Skin of body (tissue), 2 donors: ENCODE measurements around the gene INPP4A. TPM values are rescaled to one million over a fixed set of nuclear protein-coding genes. Genes with fewer than 3 reads are reported as not detected.

Experiments
- DNase-seq: peaks from one replicate; lab custom pipeline; 2025; lab: John Stamatoyannopoulos, UW
- total RNA-seq: library from RNA; depleted of rRNA; stranded (reverse); fragments of >200 nt; gene quantifications from one replicate; pipeline ENCODE4 v1.2.3, GENCODE V29; 2014

Gene INPP4A
- total RNA-seq, 1 donor from 2014 or later, result 22.3 TPM

DNA sequence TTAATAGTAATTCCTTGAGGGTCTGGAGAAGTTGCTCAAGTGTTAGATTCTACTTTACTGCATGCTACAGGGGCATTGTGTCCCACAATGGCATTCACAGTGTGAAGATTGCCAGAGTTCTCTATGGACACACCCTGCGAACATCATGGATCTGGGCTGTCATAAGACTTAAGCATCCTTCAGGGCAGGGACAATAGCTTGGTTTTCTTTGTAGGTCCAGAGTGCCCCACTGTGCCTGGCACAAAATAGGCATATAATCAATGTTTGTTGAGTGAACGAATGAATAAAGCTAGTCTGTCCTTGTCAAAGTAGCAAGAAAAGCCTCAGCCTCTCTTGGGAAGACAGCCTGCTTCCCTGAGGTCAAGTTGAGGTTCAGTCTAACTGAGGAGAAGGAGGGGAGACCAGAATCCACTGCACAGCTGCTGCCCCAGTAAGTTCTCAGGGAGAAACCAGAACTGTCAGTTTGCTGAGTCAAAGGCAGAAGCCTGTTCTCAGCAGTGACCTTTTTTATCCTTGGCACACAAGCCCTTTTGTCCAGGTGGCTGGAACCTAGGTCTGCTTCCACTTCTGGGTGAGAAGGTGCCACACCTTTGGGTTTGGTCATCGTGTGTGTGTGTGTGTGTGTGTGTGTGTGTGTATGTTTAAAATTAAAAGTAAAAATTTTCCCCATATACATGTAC, 15.0 kb downstream of the INPP4A start:
- no peak for DNase-seq

DNA sequence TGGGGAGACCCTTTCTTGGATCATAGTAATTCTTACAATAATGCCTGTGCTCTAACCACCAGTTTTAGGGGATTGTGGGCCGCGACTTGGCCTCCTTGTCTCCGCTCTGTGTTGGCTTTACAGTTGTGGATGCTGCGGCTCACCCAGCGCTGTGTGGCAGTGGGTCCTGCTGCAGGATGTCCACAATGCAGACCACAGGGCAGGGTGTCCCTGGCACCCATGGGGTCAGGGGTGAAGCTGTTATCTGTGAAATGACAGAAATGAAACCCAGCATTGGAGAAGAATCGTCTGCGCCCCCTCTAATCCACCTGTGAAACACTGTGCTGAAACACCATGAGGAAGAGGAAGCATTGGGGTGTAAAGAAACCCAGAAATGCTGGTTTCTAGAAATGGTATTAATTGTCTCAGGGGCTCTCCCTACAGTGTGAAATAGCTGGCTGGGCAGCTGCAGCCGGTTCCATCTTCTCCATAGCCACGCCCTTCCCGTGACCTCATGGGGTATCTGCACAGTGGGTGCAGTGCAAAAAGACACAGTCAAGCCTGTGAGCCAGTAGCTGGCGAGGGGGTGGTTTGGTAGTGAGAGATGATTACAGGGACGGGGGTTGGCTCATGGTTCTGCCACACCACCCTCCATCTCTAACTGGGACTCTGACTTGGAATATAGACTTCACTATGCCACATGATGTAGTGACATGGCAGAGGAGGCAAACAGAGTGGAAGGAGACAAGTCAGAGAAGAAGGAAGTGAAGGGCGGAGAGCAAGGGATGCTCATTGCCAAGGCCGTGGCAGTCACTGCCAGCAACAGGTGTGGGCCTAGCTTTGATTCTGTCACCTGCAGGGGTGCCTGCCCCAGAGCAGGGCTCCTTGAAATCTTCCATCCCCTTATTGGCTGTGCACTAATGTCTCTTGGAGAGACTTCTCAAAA, 16.2 kb downstream of the INPP4A start:
- DNase-seq, result no peak

GRCh38 chr2:98461498-98462049, 16.9 kb downstream of the INPP4A start:
- no peak for DNase-seq

DNA sequence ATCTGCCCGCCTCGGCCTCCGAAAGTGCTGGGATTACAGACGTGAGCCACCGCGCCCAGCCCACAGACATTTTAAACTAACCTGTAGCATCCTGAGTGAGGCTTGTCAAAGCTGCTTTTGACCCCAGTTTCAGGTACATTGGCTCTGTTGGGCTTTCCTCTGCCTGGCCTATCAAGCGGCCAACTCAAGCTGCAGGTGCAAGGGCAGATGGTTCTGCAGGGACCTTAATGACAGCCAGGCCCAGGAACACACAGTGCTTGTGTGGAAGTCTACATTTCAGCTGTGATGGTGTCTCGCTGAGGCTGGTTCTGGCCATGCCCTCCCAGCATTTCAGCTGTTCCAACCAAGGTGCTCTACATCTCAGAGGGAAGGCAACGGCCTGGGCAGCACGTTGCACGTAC, 18.4 kb downstream of the INPP4A start:
- no peak for DNase-seq

DNA sequence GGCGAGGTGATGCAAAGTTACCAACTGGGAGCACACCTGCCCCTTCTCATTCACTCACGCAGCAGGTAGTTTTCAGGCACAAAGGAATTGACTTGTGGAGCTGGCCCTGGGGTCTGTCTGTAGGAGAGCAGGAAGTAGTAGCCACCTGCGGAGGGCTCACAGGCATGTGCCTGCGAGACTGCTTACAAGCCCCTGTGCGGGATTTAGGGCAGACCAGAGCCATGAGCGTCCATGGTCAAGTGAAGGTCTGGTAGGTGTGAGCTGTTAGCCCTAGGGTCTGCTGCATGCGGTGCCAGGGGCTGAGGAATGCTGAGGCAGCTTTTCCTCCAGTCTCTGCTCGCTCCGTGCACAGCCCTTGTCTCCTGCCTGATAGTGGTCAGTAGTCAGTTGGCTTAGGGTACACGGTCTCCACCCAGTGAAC, 18.9 kb downstream of the INPP4A start:
- DNase-seq, result no peak

- DNase-seq, result no peak
These were observed 19.5 kb downstream of the INPP4A start for GRCh38 chr2:98463988-98464771.

DNA sequence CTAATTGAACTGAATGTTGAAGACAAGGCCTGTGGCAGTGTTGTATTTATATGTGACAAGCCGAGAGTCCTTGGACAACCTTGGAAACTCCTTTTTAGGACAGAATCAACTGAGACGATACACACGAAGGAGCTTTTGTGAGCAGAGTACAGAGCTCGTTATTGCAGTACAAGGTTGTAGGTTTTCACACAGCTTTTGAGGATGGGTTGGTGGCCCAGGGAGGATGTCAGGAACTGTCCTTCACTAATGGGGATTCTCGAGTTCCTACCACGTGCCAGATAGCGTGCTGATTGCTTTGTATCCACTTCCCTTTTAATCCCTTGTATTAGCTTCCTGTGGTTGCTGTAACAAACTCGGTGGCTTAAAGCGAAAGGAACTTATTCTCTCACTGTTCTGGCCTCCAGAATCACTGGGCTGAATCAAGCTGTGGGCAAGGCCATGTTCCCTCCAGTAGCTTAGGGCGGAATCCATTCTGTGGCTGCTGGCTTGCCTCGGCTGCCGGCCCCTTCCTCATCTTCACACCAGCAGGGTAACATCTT, 20.2 kb downstream of the INPP4A start:
- no peak for DNase-seq

DNA sequence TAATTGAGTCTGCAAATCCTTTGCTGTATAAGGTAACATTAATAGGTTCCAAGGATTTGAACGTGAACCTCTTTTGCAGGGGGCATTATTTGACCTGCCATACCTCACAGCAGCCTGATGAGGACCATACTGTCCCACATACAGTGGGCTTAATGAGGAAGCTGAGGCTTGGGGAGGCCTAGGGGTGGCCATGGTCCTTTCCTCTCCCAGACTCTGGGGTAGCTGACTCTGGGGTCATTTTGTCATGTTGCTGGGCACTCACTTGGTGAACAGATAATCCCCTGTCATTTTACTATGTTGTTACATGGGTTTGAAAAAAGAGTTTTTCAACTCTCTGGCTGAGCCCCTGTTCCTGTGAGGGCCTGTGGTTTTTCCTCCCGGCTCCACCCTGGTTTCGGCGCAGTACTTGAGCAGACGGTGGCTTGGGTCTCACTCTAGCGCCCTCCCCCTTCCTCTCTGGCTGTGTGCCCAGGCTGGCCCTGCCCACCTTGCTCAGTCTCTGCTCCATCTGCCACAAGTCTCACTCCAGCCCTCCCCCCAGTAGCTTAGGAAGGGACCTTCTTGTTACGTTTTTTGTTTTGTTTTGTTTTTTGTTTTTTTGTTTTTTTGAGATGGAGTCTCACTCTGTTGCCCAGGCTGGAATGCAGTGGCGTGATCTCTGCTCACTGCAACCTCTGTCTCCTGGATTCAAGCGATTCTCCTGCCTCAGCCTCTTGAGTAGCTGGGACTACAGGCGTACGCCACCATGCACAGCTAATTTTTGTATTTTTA, 21.0 kb downstream of the INPP4A start:
- peak; percentile 44 for DNase-seq

- no peak for DNase-seq
These were observed 22.5 kb downstream of the INPP4A start for GRCh38 chr2:98467082-98467536.

DNA sequence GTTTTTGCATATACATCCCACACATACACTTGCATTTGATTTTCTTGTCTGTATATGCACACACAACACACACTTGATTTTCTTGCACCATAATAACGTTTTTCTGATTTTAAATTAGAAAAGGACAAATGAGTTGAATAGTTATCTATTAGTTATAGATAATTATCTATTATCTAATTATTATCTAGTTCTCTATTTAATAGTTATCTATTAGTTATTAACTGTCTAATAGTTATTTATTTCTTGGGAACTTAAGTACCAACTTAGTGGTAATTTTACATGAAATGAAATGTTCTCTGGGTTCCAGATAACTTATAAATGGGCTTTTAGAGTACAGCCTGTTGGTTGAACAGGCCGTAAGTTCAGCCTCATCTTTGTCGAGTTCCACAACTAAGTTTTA, 23.0 kb downstream of the INPP4A start:
- DNase-seq, result no peak

DNA sequence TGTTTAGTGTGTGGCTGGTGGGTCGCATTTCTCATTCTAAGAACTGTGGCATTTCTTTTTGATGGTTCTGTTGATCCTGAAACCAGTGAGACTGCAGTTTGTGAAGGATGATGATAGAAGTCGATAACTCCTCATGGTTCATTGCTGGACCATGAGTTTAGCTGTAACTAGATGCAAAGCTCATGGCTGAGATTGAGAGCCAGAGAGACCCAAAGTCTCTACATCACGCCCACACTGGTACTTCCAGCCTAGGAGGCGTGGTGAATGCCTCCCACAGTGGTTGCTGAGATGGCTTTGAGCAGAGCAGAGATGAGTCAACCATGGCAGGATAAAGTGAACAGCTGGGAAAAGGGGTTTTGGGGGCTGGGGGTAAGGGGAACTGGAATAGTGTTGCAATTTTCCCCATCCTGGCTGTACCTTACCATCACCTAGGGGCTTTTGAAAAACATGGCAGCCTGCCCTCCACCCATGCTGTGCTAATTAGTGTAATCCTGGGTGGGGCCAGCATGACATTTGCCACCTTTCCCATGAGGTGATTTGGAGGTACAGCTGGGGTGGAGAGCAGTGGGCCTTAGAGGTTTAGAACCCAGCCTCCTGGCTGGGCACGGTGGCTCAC, 24.1 kb downstream of the INPP4A start:
- no peak for DNase-seq

DNA sequence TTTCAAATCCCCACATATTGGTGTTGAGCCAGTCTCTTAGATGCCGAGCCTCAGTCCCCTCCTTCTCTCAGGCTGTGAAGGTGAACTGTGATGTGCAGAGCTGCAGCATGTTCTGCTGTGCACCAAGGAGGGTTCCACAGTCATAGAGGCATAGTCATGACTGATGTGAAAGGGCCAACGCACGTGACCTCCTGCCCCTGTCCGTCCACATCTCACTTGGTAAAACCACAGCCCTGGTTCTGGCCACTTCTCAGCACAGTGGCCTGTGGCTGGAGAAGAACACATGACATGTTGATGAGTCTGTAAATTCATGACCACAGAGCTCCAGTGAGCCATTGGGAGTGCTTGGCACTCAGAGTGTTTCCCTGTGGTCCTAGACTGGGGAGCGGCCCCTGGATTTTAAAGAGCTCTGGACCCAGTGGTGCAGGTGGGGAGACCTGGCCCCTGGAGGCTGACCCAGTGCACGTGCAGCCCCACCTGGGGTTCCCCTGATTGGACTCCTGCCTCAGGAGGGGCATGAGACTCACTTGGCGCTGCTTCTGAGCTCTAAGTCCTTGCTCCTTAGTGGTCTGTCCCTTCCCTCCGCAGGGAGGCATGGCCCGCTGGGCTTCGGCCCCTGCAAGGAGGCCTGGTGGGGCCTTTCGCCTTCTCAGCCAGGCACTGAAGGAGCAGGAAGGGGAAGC, 25.3 kb downstream of the INPP4A start:
- no peak for DNase-seq

DNA sequence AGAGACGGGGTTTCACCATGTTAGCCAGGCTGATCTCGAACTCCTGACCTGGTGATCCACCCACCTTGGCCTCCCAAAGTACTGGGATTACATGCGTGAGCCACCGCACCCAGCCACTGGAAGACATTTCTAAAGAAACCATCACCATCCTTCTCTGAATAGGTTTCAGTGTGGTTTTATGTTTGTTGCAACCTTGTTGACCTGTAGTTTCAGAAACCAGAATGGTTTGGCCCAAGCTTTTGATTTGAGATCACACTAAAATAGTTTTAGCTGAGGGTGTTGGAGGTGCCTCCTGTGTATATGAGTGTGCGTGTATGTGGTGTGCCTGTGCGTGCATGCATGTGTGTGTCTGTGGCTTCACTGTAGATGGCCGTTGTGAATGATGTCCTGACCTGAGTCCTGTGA, 26.2 kb downstream of the INPP4A start:
- no peak for DNase-seq

DNA sequence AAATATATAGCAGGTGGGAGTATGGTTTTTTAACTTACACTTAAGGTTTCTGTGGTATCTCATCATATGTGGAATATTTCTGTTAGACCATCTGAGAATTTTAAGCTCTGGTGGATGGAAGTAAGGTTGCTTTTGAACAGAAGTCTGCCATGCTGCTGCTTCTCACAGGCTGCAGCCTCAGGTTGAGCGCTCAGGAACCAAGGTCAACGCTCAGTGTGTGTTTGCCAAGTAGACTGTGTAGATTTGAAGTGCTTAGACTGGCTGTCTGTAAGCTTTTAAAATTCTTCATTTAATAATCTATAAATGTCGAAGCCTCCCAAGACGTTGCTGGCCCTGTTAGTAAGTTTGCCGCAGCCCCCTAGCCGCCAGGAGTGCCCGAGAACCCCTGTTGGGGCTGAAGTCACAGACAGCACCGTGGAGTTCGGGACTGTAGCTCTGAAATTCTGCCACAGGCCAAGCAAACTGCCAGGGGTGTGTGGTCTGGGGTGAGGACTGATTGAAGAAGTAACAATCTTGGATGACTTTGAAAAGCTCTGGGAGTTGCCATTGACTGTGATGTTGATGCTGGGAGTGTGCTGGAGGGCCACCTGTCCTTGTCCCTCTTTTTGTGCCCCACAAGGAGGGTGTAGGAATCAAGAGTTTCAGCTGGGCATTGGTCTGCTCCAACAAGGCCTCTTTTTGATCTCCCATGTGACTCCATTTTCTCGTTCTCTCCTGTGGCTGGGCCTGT, 26.9 kb downstream of the INPP4A start:
- DNase-seq, result no peak

GRCh38 chr2:98472132-98472650, 27.5 kb downstream of the INPP4A start:
- peak; percentile 10 for DNase-seq

DNA sequence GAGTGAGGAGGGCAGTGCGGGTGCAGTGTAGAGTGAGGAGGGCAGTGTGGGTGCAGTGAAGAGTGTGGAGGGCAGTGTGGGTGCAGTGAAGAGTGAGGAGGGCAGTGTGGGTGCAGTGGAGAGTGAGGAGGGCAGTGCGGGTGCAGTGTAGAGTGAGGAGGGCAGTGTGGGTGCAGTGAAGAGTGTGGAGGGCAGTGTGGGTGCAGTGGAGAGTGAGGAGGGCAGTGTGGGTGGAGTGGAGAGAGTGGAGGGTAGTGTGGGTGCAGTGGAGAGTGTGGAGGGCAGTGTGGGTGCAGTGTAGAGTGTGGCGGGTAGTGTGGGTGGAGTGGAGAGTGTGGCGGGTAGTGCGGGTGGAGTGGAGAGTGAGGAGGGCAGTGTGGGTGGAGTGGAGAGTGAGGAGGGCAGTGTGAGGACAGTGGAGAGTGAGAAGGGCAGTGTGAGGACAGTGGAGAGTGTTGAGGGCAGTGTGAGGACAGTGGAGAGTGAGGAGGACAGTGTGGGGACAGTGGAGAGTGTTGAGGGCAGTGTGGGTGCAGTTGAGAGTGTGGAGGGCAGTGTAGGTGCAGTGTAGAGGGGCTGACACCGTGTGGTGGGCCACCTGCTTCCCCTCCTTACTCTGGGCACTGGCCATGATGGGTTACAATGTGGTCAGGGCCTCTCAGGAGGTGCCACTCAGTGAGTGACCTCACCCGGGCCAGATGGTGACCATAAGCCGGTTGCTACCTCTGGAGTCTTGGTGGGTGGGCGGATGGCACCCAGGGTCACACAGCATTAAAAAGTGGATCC, 28.5 kb downstream of the INPP4A start:
- DNase-seq, result no peak

GRCh38 chr2:98473995-98474780, 29.5 kb downstream of the INPP4A start:
- no peak for DNase-seq
